Omental fat pad (tissue), 4 donors: ENCODE measurements around the gene ZFAND2A. TPM values are rescaled to one million over a fixed set of nuclear protein-coding genes. Genes with fewer than 3 reads are reported as not detected.
"Not testable (repeated sequence)": the region's sequence is repeated elsewhere in the genome, so short reads cannot be mapped to it uniquely, and the experiment has no call there.

ENCODE experiments used
- ATAC-seq: fragments of 150-250 bp; one replicate; pipeline ENCODE4 v1.9.1; 2016; ENCODE audit warnings: mild to moderate bottlenecking, moderate library complexity; ENCODE audit not compliant: low FRiP score
- DNase-seq: peaks from one replicate; pipeline ENCODE4 v3.0.0-alpha.2; 2019; ENCODE audit warnings: low spot score
- total RNA-seq, 4 donors: library from RNA; depleted of rRNA; stranded (reverse); fragments of >200 nt; gene quantifications; one replicate each; pipeline ENCODE4 v1.1.0, GENCODE V29; 2016
- TF ChIP-seq, protein P1 (sequence below), 3 donors: fragments of 450-650 bp; IDR thresholded peaks; one replicate each; pipeline ENCODE4 v1.5.1; 2016 to 2017; ENCODE audit warnings: antibody characterized with exemption in 3 of 3, mild to moderate bottlenecking in 3 of 3, moderate library complexity in 2 of 3

The ZFAND2A gene
- total RNA-seq, 4 donors from 2014 or later, result 17.3 to 77.5 (median 28.4) TPM

GRCh38 chr7:1120791-1121190 is 39.2 kb downstream of the ZFAND2A start:
- DNase-seq (no peak), ATAC-seq (no peak)
- TF ChIP-seq, protein P1, sequence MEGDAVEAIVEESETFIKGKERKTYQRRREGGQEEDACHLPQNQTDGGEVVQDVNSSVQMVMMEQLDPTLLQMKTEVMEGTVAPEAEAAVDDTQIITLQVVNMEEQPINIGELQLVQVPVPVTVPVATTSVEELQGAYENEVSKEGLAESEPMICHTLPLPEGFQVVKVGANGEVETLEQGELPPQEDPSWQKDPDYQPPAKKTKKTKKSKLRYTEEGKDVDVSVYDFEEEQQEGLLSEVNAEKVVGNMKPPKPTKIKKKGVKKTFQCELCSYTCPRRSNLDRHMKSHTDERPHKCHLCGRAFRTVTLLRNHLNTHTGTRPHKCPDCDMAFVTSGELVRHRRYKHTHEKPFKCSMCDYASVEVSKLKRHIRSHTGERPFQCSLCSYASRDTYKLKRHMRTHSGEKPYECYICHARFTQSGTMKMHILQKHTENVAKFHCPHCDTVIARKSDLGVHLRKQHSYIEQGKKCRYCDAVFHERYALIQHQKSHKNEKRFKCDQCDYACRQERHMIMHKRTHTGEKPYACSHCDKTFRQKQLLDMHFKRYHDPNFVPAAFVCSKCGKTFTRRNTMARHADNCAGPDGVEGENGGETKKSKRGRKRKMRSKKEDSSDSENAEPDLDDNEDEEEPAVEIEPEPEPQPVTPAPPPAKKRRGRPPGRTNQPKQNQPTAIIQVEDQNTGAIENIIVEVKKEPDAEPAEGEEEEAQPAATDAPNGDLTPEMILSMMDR (IDR thresholded peaks at IDR 0.05), result no peak

GRCh38 chr7:1119201-1119600 is 40.8 kb downstream of the ZFAND2A start:
- DNase-seq (peak; percentile 3), ATAC-seq (no peak)
- TF ChIP-seq, protein P1 (IDR thresholded peaks at IDR 0.05), result no peak

DNA sequence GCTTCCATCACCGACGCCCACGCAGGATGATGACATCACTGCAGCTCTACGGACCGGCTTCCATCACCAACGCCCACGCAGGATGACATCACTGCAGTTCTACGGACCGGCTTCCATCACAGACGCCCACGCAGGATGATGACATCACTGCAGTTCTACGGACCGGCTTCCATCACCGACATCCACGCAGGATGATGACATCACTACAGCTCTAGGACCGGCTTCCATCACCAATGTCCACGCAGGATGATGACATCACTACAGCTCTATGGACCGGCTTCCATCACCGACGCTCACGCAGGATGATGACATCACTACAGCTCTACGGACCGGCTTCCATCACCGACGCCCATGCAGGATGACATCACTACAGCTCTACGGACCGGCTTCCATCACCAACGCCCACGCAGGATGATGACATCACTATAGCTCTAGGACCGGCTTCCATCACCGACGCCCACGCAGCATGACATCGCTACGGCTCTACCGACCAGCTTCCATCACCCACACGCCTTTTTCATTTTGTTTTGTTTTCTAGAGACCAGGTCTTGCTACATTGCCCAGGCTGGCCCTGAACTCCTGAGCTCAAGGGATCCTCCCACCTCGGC is 42.6 kb downstream of the ZFAND2A start:
- DNase-seq, result no peak
- ATAC-seq, result no peak
- TF ChIP-seq, protein P1 (IDR thresholded peaks at IDR 0.05), result no peak

DNA sequence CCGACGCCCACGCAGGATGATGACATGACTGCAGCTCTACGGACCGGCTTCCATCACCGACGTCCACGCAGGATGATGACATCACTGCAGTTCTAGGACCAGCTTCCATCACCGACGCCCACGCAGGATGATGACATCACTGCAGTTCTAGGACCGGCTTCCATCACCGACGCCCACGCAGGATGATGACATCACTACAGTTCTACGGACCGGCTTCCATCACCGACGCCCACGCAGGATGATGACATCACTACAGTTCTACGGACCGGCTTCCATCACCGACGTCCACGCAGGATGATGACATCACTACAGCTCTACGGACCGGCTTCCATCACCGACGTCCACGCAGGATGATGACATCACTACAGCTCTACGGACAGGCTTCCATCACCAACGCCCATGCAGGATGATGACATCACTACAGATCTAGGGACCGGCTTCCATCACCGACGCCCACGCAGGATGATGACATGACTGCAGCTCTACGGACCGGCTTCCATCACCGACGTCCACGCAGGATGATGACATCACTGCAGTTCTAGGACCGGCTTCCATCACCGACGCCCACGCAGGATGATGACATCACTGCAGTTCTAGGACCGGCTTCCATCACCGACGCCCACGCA is 43.5 kb downstream of the ZFAND2A start:
- not testable (repeated sequence) for DNase-seq, ATAC-seq

DNA sequence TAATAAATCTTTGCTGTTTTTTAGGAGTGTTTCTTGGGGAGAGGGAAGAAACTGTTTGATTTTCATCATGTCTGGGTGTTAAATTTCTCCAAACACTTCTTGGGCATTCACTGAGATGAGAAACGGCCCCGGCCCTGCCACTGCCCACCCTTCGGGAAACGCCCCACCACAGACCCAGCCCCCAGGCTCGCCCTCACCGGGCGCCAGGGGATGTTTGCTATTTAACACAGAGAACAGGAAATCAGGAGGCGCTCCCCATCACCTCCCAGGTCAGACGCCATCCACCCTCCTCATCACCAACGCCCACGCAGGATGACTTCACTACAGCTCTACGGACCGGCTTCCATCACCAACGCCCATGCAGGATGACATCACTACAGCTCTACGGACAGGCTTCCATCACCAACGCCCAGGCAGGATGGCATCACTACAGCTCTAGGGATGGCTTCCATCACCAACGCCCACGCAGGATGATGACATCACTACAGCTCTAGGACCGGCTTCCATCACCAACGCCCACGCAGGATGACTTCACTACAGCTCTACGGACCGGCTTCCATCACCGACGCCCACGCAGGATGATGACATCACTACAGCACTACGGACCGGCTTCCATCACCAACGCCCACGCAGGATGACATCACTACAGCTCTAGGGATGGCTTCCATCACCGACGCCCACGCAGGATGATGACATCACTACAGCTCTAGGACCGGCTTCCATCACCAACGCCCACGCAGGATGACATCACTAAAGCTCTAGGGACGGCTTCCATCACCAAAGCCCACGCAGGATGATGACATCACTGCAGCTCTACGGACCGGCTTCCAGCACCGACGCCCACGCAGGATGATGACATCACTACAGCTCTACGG is 44.6 kb downstream of the ZFAND2A start:
- not testable (repeated sequence) for ATAC-seq, DNase-seq

GRCh38 chr7:1114505-1114904 is 45.5 kb downstream of the ZFAND2A start:
- TF ChIP-seq, protein P1 (IDR thresholded peaks at IDR 0.05), result no peak
- no peak for DNase-seq
- no peak for ATAC-seq

DNA sequence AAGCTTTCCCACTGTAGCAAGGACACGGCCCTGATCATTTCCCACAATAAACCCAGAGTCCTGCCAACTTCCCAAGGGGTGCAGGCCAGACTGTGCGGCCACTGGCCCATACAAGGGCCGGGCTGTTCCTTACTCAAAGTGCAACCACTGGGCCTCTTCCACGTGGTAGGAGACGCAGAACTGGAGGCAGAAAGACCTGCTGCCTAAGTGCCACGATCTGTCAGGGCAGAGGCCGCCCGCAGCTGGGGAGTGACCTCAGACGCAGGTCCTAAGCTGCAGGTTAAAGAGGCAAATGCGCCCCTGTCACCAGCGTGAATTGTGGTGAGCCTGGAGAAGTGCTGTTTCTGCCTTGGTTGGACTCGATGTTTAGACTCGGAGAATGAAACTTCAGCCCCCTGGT is 45.9 kb downstream of the ZFAND2A start:
- no peak for ATAC-seq
- TF ChIP-seq, protein P1 (IDR thresholded peaks at IDR 0.05), result no peak
- DNase-seq, result no peak

- ATAC-seq (peak; percentile 44), DNase-seq (no peak)
- TF ChIP-seq, protein P1 (IDR thresholded peaks at IDR 0.05), result no peak
These were observed 46.5 kb downstream of the ZFAND2A start for GRCh38 chr7:1113548-1113885.
